ENCODE data around the gene DNAH3.

The DNAH3 gene

GRCh38 chr16:21088143-21088542, 62.5 kb downstream of the DNAH3 start:
- Histone ChIP-seq H3K4me2 (ENCODE audit: low read depth, low read length) (no peak overlapping the region), H3K79me2 (ENCODE audit: low read length) (no peaks in the 10 kb centered on the region), H2AFZ (ENCODE audit: low read length) (no peak overlapping the region), H3K27me3 (replicated peaks; ENCODE audit: insufficient read depth, low read length) (no peaks in the 10 kb centered on the region), H3K4me3 (ENCODE audit: low read length) (no peak overlapping the region), H4K20me1 (ENCODE audit: insufficient read depth, low read length) (no peaks in the 10 kb centered on the region), H3K9me3 (replicated peaks; ENCODE audit: insufficient read depth, low read length) (no peaks in the 10 kb centered on the region), H3K36me3 (replicated peaks; ENCODE audit: insufficient read depth, low read length) (no peaks in the 10 kb centered on the region), H3K9ac (ENCODE audit: low read length) (no peak overlapping the region), H3K9me2 (replicated peaks; ENCODE audit: insufficient read depth, low read length) (no peaks in the 10 kb centered on the region), H3F3A (ENCODE audit: insufficient read depth, low read length) (no peaks in the 10 kb centered on the region), H3K4me1 (ENCODE audit: low read length) (no peaks in the 10 kb centered on the region), H3K27ac (ENCODE audit: low read length) (no peak overlapping the region)
- no peak for DNase-seq
- TF ChIP-seq EZH2 (optimal IDR thresholded peaks at IDR 0.05; ENCODE audit: low read depth, low read length) (no peak), CTCF (IDR thresholded peaks at IDR 0.05; ENCODE audit: low read length) (no peak), EZH2phosphoT487 (IDR thresholded peaks at IDR 0.05; ENCODE audit: low read length) (no peak)

- TF ChIP-seq CTCF (IDR thresholded peaks at IDR 0.05; ENCODE audit: low read length) (no peak), EZH2phosphoT487 (IDR thresholded peaks at IDR 0.05; ENCODE audit: low read length) (no peak), EZH2 (optimal IDR thresholded peaks at IDR 0.05; ENCODE audit: low read depth, low read length) (no peak)
- Histone ChIP-seq H2AFZ (ENCODE audit: low read length) (no peak overlapping the region), H3K4me1 (ENCODE audit: low read length) (no peaks in the 10 kb centered on the region), H3K36me3 (replicated peaks; ENCODE audit: insufficient read depth, low read length) (no peaks in the 10 kb centered on the region), H3K4me3 (ENCODE audit: low read length) (no peak overlapping the region), H3K9me3 (replicated peaks; ENCODE audit: insufficient read depth, low read length) (no peaks in the 10 kb centered on the region), H4K20me1 (ENCODE audit: insufficient read depth, low read length) (no peaks in the 10 kb centered on the region), H3K27me3 (replicated peaks; ENCODE audit: insufficient read depth, low read length) (no peaks in the 10 kb centered on the region), H3K4me2 (ENCODE audit: low read depth, low read length) (no peak overlapping the region), H3K9me2 (replicated peaks; ENCODE audit: insufficient read depth, low read length) (no peaks in the 10 kb centered on the region), H3K9ac (ENCODE audit: low read length) (no peak overlapping the region), H3F3A (ENCODE audit: insufficient read depth, low read length) (no peaks in the 10 kb centered on the region), H3K27ac (ENCODE audit: low read length) (no peak overlapping the region), H3K79me2 (ENCODE audit: low read length) (no peaks in the 10 kb centered on the region)
- DNase-seq, result no peak
These were observed 65.9 kb downstream of the DNAH3 start for GRCh38 chr16:21084631-21085225.

GRCh38 chr16:21083729-21084268, 66.8 kb downstream of the DNAH3 start:
- H4K20me1 ChIP-seq (ENCODE audit: insufficient read depth, low read length), result no peaks in the 10 kb centered on the region
- no peak overlapping the region for H3K9ac ChIP-seq (ENCODE audit: low read length)
- no peak overlapping the region for H2AFZ ChIP-seq (ENCODE audit: low read length)
- H3K27me3 ChIP-seq (replicated peaks; ENCODE audit: insufficient read depth, low read length), result no peaks in the 10 kb centered on the region
- peak; percentile 44 for DNase-seq
- H3K4me1 ChIP-seq (ENCODE audit: low read length), result no peaks in the 10 kb centered on the region
- no peak overlapping the region for H3K4me3 ChIP-seq (ENCODE audit: low read length)
- TF ChIP-seq EZH2 (optimal IDR thresholded peaks at IDR 0.05; ENCODE audit: low read depth, low read length) (no peak), CTCF (IDR thresholded peaks at IDR 0.05; ENCODE audit: low read length) (peak; percentile 82)
- no peak overlapping the region for H3K27ac ChIP-seq (ENCODE audit: low read length)
- no peaks in the 10 kb centered on the region for H3K9me3 ChIP-seq (replicated peaks; ENCODE audit: insufficient read depth, low read length)
- H3K4me2 ChIP-seq (ENCODE audit: low read depth, low read length), result no peak overlapping the region
- no peaks in the 10 kb centered on the region for H3K9me2 ChIP-seq (replicated peaks; ENCODE audit: insufficient read depth, low read length)
- H3K79me2 ChIP-seq (ENCODE audit: low read length), result no peaks in the 10 kb centered on the region
- no peaks in the 10 kb centered on the region for H3F3A ChIP-seq (ENCODE audit: insufficient read depth, low read length)
- no peaks in the 10 kb centered on the region for H3K36me3 ChIP-seq (replicated peaks; ENCODE audit: insufficient read depth, low read length)
